Activated naive CD4-positive, alpha-beta T cell treated with anti-CD3 and anti-CD28 coated beads, Interleukin-2, amount 50 U/mL, for 16 hours (primary cell): ENCODE data around the gene MB21D2.
"Not testable (repeated sequence)": the region's sequence is repeated elsewhere in the genome, so short reads cannot be mapped to it uniquely, and the experiment has no call there.

Experiments used
- DNase-seq: peaks from one replicate; pipeline ENCODE4 v3.0.0-alpha.2; 2020

MB21D2 gene, protein sequence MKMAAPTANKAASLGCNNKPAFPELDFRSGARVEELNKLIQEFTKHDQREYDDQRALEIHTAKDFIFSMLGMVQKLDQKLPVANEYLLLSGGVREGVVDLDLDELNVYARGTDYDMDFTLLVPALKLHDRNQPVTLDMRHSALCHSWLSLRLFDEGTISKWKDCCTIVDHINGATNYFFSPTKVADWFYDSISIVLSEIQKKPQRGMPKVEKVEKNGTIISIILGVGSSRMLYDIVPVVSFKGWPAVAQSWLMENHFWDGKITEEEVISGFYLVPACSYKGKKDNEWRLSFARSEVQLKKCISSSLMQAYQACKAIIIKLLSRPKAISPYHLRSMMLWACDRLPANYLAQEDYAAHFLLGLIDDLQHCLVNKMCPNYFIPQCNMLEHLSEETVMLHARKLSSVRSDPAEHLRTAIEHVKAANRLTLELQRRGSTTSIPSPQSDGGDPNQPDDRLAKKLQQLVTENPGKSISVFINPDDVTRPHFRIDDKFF

DNA sequence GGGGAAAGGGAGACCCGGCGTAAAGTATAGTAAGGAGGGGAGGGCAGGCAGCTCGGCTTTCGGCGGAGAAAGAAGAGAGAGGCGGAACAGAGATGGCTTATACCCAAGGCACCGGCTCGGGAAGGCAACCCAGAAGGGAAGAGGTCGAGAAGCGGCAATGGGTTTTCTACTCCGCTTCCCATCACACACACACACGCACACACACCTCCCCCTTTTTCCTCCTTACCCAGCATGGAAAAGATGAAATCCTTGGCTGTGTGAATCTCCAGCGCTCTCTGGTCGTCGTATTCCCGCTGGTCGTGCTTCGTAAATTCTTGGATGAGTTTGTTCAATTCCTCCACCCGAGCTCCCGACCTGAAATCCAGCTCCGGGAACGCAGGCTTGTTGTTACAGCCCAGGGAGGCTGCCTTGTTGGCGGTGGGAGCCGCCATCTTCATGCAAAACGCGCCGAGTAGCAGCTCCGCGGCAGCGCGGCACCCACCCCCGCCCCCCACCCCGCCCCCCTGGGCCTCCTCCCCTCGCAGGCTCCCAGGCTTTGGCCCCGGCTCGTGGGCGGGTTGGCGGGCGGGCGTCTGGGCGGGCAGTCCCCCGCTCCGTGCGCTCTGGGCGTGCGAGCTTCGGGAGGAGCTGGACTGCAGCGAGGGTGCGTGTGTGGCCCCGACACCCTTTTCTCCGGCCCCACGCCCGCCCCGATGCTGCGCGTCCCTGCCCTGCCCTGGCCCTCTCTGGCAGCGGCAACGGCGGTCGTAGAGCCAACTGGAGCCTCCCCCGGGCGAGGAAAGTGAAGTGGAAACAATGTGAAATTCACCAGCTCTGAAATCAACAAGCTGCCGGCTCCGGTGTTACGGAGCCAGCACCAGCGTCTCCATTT, at the start of gene MB21D2:
MB21D2 (minus strand) TSS at position 453 of the 871 bp plus-strand sequence; CDS start at position 437, 16 bp downstream.
- DNase-seq, result peak; percentile 54

DNA sequence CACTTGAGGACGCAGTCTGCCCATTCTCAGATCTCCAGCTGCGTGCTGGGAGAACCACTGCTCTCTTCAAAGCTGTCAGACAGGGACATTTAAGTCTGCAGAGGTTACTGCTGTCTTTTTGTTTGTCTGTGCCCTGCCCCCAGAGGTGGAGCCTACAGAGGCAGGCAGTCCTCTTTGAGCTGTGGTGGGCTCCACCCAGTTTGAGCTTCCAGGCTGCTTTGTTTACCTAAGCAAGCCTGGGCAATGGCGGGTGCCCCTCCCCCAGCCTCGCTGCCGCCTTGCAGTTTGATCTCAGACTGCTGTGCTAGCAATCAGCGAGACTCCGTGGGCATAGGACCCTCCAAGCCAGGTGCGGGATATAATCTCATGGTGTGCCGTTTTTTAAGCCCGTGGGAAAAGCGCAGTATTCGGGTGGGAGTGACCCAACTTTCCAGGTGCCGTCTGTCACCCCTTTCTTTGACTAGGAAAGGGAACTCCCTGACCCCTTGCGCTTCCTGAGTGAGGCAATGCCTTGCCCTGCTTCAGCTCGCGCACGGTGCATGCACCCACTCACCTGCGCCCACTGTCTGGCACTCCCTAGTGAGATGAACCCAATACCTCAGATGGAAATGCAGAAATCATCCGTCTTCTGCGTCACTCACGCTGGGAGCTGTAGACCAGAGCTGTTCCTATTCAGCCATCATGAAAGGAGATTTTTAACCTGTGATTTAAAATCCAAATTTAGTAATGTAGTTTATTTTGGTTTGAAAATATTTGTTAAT, 47.5 kb upstream of the MB21D2 start:
- DNase-seq, result not testable (repeated sequence)

- DNase-seq, result no peak
These were observed 42.1 kb upstream of the MB21D2 start for GRCh38 chr3:192959773-192960172.

- no peak for DNase-seq
These were observed 40.7 kb upstream of the MB21D2 start for GRCh38 chr3:192958219-192958872.

- DNase-seq, result no peak
These were observed 39.9 kb upstream of the MB21D2 start for GRCh38 chr3:192957441-192958021.

GRCh38 chr3:192953926-192954325, 36.3 kb upstream of the MB21D2 start:
- no peak for DNase-seq

- no peak for DNase-seq
These were observed 29.8 kb upstream of the MB21D2 start for GRCh38 chr3:192947421-192947820.

DNA sequence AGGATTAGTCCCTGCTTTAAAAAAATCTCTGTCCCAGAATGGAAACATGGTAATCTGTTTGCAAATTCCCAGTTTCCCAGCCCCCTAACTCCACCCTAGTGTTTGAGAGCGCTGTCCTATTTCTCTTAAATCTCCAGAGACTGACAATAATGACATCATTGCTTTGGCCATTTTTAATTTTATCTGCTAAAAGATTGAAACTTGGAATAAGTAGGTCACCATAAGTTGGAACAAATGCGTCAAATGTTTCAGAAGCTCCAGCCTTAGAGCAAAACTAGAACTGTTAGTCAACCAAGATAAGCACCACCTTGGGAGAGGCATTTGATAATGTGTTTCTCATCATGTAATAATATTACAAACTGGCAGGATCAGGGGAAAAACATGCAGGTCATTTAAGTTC, 25.7 kb upstream of the MB21D2 start:
- DNase-seq, result no peak

DNA sequence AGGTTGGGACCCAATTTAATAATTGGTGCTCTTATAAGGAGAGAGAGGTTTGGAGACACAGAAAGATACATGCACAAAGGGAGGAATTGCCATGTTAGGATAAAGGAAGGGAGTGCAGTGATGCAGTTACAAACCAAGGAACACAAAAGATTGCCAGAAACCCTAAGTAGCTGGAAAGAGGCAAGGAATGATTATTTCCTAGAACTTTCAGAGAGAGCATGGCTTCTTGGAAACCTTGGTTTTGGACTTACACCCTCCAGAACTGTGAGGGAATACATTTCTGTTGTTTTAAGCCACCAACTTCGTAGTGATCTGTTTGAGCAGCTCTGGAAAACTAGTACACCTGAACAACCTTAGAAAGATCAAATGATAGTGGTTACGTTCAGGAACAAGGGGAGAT, 25.0 kb upstream of the MB21D2 start:
- no peak for DNase-seq

GRCh38 chr3:192940129-192940528, 22.5 kb upstream of the MB21D2 start:
- DNase-seq, result no peak

DNA sequence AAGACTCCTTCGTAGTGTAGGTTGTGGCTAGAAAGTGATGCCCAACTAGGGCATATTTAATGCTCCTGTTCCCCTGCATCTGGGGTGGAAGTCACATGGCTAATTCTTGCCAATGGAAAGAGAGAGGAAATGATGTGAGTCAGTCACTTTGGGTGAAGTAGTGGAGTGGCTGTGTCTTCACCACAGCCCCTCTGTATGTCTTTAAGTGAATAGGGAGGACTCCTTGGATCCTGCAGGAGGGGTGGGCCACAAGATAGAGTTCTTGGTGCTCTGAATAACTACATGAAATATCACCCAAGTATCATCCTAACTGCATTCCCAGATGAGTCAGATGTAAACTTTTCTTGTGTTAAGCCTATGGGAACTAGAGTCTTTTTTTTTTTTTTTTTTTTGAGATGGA, 17.8 kb upstream of the MB21D2 start:
- no peak for DNase-seq

- no peak for DNase-seq
These were observed 16.3 kb upstream of the MB21D2 start for GRCh38 chr3:192933779-192934460.

DNA sequence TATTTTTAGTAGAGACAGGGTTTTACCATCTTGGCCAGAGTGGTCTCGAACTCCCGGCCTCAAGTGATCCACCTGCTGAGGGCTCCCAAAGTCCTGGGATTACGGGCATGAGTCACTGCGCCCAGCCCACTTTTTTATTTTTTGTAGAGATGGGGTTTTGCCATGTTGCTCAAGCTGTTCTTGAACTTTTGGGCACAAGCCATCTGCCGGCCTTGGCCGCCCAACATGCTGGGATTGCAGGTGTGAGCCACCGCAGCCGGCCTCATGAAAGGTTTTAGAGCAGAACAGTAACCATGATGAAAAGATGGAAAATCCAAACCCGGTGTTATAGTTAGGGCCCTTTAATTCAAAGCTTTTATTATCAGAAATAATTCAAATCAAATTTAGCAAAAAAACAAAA, 15.6 kb upstream of the MB21D2 start:
- no peak for DNase-seq

GRCh38 chr3:192931825-192932224, 14.2 kb upstream of the MB21D2 start:
- DNase-seq, result no peak

GRCh38 chr3:192930577-192930976, 12.9 kb upstream of the MB21D2 start:
- DNase-seq, result no peak

GRCh38 chr3:192929755-192930547, 12.3 kb upstream of the MB21D2 start:
- no peak for DNase-seq

- DNase-seq, result no peak
These were observed 11.5 kb upstream of the MB21D2 start for GRCh38 chr3:192929146-192929545.

DNA sequence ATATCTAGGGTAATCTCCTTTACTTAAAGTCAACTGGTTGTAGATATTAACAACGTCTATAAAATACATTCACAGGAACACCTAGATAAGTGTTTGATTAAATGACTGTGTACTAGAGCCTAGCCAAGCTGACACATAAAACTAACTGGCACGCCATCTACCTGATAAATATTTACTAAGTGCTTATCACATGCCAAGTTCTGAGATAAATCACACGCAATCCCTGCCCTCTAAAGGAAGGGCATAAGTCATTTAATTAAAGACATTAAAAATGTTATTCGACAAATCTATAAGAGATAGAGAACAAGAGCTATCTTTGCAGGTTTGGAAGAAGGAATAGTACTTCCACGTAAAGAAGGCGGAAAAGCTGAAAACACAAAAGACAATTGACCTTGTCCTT, 11.1 kb upstream of the MB21D2 start:
- no peak for DNase-seq

GRCh38 chr3:192928016-192928415, 10.4 kb upstream of the MB21D2 start:
- DNase-seq, result no peak

GRCh38 chr3:192927016-192927415, 9.4 kb upstream of the MB21D2 start:
- no peak for DNase-seq

DNA sequence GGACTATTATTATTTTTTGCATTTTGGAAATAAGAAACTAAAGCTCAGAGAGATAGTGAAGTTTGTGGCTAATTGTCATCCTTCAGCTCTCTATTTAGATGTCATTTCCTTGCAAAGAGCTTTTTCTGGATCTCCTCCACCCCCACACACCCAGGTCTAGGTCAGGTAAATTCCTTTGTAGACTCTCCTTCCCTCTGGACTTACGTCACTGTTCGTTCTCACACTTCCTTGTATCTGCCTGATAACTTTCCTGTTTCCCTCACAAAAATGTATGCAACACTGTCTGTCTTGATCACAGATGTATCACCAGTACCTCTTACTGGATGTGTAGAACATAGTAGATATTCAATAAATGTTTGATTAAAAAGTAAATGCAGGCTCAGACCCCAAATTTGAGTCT, 6.1 kb upstream of the MB21D2 start:
- DNase-seq, result no peak
